Sigmoid colon (tissue), 4 donors: ENCODE measurements around the gene ERRFI1.

Experiments used
- CTCF ChIP-seq, 4 experiments: fragments of 450-650 bp in 3 of 4; fragments of 200-600 bp in 1 of 4; IDR thresholded peaks; one replicate each; pipeline ENCODE4 v1.5.1; 2016 to 2019; ENCODE audit warnings: antibody characterized with exemption in 4 of 4, mild to moderate bottlenecking in 3 of 4, moderate library complexity in 2 of 4
- EP300 ChIP-seq, 4 donors: sonication (generic); formaldehyde crosslinking; IDR thresholded peaks; one replicate each; pipeline ENCODE4 v1.6.1; 2017; ENCODE audit warnings: antibody characterized with exemption in 4 of 4
- POLR2A ChIP-seq, 2 donors: fragments of 450-650 bp; IDR thresholded peaks; one replicate each; pipeline ENCODE4 v1.6.1; 2016; ENCODE audit warnings: antibody characterized with exemption in 2 of 2, mild to moderate bottlenecking in 2 of 2, moderate library complexity in 2 of 2

GRCh38 chr1:8009043-8010002 is 16.8 kb downstream of the ERRFI1 start:
- TF ChIP-seq EP300 (IDR thresholded peaks at IDR 0.05): no peak
- TF ChIP-seq CTCF (IDR thresholded peaks at IDR 0.05): no peak
- no peak for TF ChIP-seq POLR2A (IDR thresholded peaks at IDR 0.05)
